K562 (cell line): ENCODE data around the gene UTP4. TPM values are rescaled to one million over a fixed set of nuclear protein-coding genes. Genes with fewer than 3 reads are reported as not detected.

Source experiments
- ATAC-seq: fragments of 200-7000 bp; cut with Tn5 transposase; 3 replicates; pipeline ENCODE4 v1.9.1; 2020; ENCODE audit warnings: moderate library complexity
- BruUV-seq: library from RNA; stranded (reverse); fragments of 400-500 nt; replicated peaks from 2 replicates; lab custom pipeline; 2021; lab: Mats Ljungman, UMichigan
- CTCF ChIA-PET: fragments of 300-600 bp; formaldehyde crosslinking; extraction: SDS; loops from one replicate; lab custom pipeline; 2021; ENCODE audit warnings: low intra/inter-chr PET ratio; lab: Yijun Ruan, JAX
- POLR2A ChIA-PET: fragments of 300-600, 350-650 bp; sonication (Branson Sonifier 250); formaldehyde crosslinking; extraction: SDS; loops from one replicate; lab custom pipeline; 2021; ENCODE audit warnings: antibody characterized with exemption, inconsistent platforms; lab: Yijun Ruan, JAX
- DNase-seq, 4 experiments: peaks; one replicate each; pipeline versions ENCODE4 v3.0.0 to v3.0.0-alpha.2; 2011 to 2018; ENCODE audit warnings: low spot score in 3 of 4, mixed read lengths in 3 of 4; ENCODE audit errors: extremely low read depth in 1 of 4
- FAIRE-seq: peaks from 2 replicates; lab custom pipeline; 2011; peaks lifted over from hg19 to GRCh38; lab: Jason Lieb, UNC
- H2AFZ ChIP-seq: 2 replicates; pipeline ENCODE4 v1.6.0; 2011; ENCODE audit warnings: low read depth, low read length, control low read depth, inconsistent platforms
- H3K27ac ChIP-seq: fragments of 200-600 bp; 3 replicates; pipeline ENCODE4 v1.8.0; 2011; ENCODE audit warnings: low read depth, mild to moderate bottlenecking, control low read depth, inconsistent platforms, low read length, moderate library complexity, mixed read lengths; ENCODE audit errors: extremely low read depth
- H3K27me3 ChIP-seq, 2 experiments: fragments of 300-600 bp in 1 of 2; 2 replicates in 1 of 2; 3 replicates in 1 of 2; pipeline versions ENCODE4 v1.6.0 to v1.8.0; 2011; ENCODE audit warnings: inconsistent platforms in 2 of 2, low read length in 2 of 2, mild to moderate bottlenecking in 1 of 2, mixed read lengths in 1 of 2, moderate library complexity in 1 of 2; ENCODE audit not compliant: control insufficient read depth in 2 of 2, insufficient read depth in 2 of 2
- H3K36me3 ChIP-seq: fragments of 300-600 bp; 3 replicates; pipeline ENCODE4 v1.8.0; 2011; ENCODE audit warnings: mild to moderate bottlenecking, low read length, inconsistent platforms; ENCODE audit not compliant: control insufficient read depth, insufficient read depth
- H3K4me1 ChIP-seq, 2 experiments: fragments of 200-600 bp in 1 of 2; replicated peaks in 1 of 2; 2 replicates in 1 of 2; 3 replicates in 1 of 2; pipeline versions ENCODE4 v1.5.1 to v1.8.0; 2011; ENCODE audit warnings: inconsistent platforms in 2 of 2, low read length in 2 of 2, mild to moderate bottlenecking in 1 of 2, mixed read lengths in 1 of 2, moderate library complexity in 1 of 2; ENCODE audit not compliant: control insufficient read depth in 2 of 2, insufficient read depth in 2 of 2
- H3K4me2 ChIP-seq: 2 replicates; pipeline ENCODE4 v1.6.1; 2011; ENCODE audit warnings: low read length, control low read depth, inconsistent platforms, mixed read lengths; ENCODE audit not compliant: insufficient read depth
- H3K4me3 ChIP-seq: fragments of 200-600 bp; sonication (generic), shearing (Covaris generic); 2 replicates; pipeline ENCODE4 v1.5.1; 2016; ENCODE audit warnings: control low read depth, inconsistent platforms
- H3K79me2 ChIP-seq: fragments of 200-600 bp; 3 replicates; pipeline ENCODE4 v1.8.0; 2011; ENCODE audit warnings: low read length, inconsistent platforms; ENCODE audit not compliant: control insufficient read depth, insufficient read depth
- H3K9ac ChIP-seq, 2 experiments: 2 replicates each; pipeline versions ENCODE4 v1.6.0 to v1.6.1; 2011; ENCODE audit warnings: low read depth in 2 of 2, low read length in 2 of 2, control low read depth in 1 of 2, inconsistent platforms in 1 of 2, mild to moderate bottlenecking in 1 of 2, mixed read lengths in 1 of 2; ENCODE audit not compliant: insufficient read depth in 1 of 2
- H3K9me1 ChIP-seq: one replicate; pipeline ENCODE4 v1.6.0; 2011; ENCODE audit warnings: inconsistent platforms, mild to moderate bottlenecking, low read length, moderate library complexity; ENCODE audit not compliant: control insufficient read depth, insufficient read depth
- H3K9me3 ChIP-seq: replicated peaks from 2 replicates; pipeline ENCODE4 v1.5.1; 2011; ENCODE audit warnings: low read depth, low read length, inconsistent platforms; ENCODE audit not compliant: control insufficient read depth, insufficient read depth
- H4K20me1 ChIP-seq: replicated peaks from 2 replicates; pipeline ENCODE4 v1.6.1; 2011; ENCODE audit warnings: low read length, inconsistent platforms, mixed read lengths; ENCODE audit not compliant: control insufficient read depth, insufficient read depth
- CBX1 ChIP-seq: sonication (generic); IDR thresholded peaks from 2 replicates; pipeline ENCODE4 v1.6.1; 2016; ENCODE audit warnings: antibody characterized with exemption, low read depth, mild to moderate bottlenecking
- HMG20B ChIP-seq: fragments of 250-450 bp; sonication (Bioruptor Pico); IDR thresholded peaks from 2 replicates; pipeline ENCODE4 v1.5.0; 2021; ENCODE audit warnings: mild to moderate bottlenecking
- IRF2 ChIP-seq: sonication (generic); formaldehyde crosslinking; IDR thresholded peaks from 2 replicates; pipeline ENCODE4 v1.8.1; 2022; ENCODE audit warnings: mild to moderate bottlenecking, missing genetic modification reagents
- KLF13 ChIP-seq: fragments of 450-650 bp; IDR thresholded peaks from 2 replicates; pipeline ENCODE4 v1.6.1; 2016; ENCODE audit warnings: missing genetic modification characterization, low read depth, mild to moderate bottlenecking, missing compliant biosample characterization, moderate library complexity, borderline replicate concordance
- PHF8 ChIP-seq: fragments of 200-600 bp; sonication (generic); IDR thresholded peaks from 2 replicates; pipeline ENCODE4 v1.6.1; 2012; ENCODE audit warnings: mixed run types, mild to moderate bottlenecking, inconsistent platforms, low read length, moderate library complexity, borderline replicate concordance
- TBL1XR1 ChIP-seq, 2 experiments: IDR thresholded peaks; 2 replicates each; pipeline ENCODE4 v1.6.1; 2012; ENCODE audit warnings: improper control_type of control experiment in 2 of 2, low read length in 2 of 2, mild to moderate bottlenecking in 1 of 2
- ZNF431 ChIP-seq: sonication (generic); formaldehyde crosslinking; IDR thresholded peaks from 2 replicates; pipeline ENCODE4 v1.8.0; 2022; ENCODE audit warnings: mild to moderate bottlenecking, missing genetic modification reagents
- WGBS: fragments of 100-300 bp; shearing (Covaris generic); methylation state at CpG from one replicate; pipeline ENCODE4 v1.1.6; 2016; ENCODE audit warnings: low coverage, mixed read lengths; ENCODE audit not compliant: insufficient coverage; ENCODE audit errors: missing lambda C conversion rate; 5-methylcytosine and 5-hydroxymethylcytosine counted together
- in situ Hi-C: fragments of 300-500 bp; cut with MboI; formaldehyde crosslinking; loops from 4 replicates; pipeline ENCODE4 v1.15.0; 2018; ENCODE audit warnings: inconsistent platforms, mixed read lengths
- intact Hi-C: fragments of 100-400 bp; cut with micrococcal nuclease; formaldehyde crosslinking; loops from 2 replicates; pipeline ENCODE4 v1.14.2; 2022
- polyA plus RNA-seq, 8 experiments: library from polyadenylated mRNA; depleted of rRNA in 4 of 8; stranded (reverse) in 5 of 8; unstranded in 3 of 8; fragments of >200 nt; fragmentation: Nextera tagmentation in 2 of 8; fragmentation: Illumina TruSeq in 1 of 8; extraction: Ambion mirVana in 2 of 8; extraction: Trizol in 1 of 8; gene quantifications; 2 replicates each; pipeline versions ENCODE4 v1.2.1 to v1.2.3, GENCODE V29; 2011 to 2014; ENCODE audit warnings: inconsistent platforms in 1 of 8, missing spikeins in 1 of 8
- total RNA-seq, 7 experiments: library from RNA; depleted of rRNA in 6 of 7; stranded (reverse); fragments of >200 nt in 6 of 7; fragmentation: Illumina TruSeq in 2 of 7; extraction: Trizol in 2 of 7; gene quantifications; 2 replicates each; pipeline versions ENCODE4 v1.2.1 to v1.2.3, GENCODE V29; 2011 to 2021; ENCODE audit warnings: low replicate concordance in 1 of 7
- TF ChIP-seq, protein P1 (sequence below): fragments of 250-450 bp; sonication (Bioruptor Pico); IDR thresholded peaks from 2 replicates; pipeline ENCODE4 v1.5.0; 2020; ENCODE audit warnings: mild to moderate bottlenecking, borderline replicate concordance
- TF ChIP-seq, protein P2 (sequence below): fragments of 250-450 bp; sonication (Bioruptor Pico); IDR thresholded peaks from 2 replicates; pipeline ENCODE4 v1.9.0; 2021; ENCODE audit warnings: mild to moderate bottlenecking, inconsistent platforms
- TF ChIP-seq, protein P3 (sequence below): sonication (generic); formaldehyde crosslinking; IDR thresholded peaks from 2 replicates; pipeline ENCODE4 v1.8.1; 2023; ENCODE audit warnings: mild to moderate bottlenecking, missing genetic modification reagents

UTP4 gene
- total and polyA plus RNA-seq, 9 of the 15 experiments (the other 6 are each of a cell fraction or from before 2014, with no cell fraction given), result 46.1 to 203 (median 145) TPM

DNA sequence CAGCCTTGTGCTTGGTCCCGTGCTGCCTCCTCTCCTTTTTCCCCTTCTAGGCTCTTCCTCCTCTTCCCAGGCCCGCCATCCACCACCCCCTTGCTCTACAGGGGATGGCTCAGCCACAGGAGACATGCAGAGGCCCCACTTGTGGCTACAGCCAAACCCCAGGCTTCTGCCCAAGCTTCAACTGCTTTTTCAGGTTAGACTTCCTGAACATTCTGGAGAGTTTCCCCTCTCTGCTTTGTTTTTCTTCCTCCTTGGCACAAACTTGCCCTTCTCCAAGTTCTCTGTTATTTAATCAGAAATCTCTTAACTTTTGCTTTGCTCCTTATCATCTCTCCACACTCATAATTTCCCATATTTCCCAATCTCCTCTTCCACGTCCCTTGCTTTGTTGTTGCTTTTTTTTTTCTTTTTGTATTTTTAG, 45.3 kb upstream of the UTP4 start:
- no peak for FAIRE-seq
- in situ Hi-C loops (no loop called here), intact Hi-C loops (no loop called here)
- DNase-seq, result no peak
- H2AFZ ChIP-seq, result no peak overlapping the region
- peaks cover 4% of the 10 kb centered on the region for H3K9me1 ChIP-seq
- ChIA-PET POLR2A (no interaction called here), CTCF (no interaction called here)
- H3K36me3 ChIP-seq, result no peaks in the 10 kb centered on the region
- ATAC-seq, result no peak
- no peak overlapping the region for H3K4me2 ChIP-seq
- BruUV-seq, result no TSS peak
- H3K9ac ChIP-seq, result no peak overlapping the region
- no peak overlapping the region for H3K4me3 ChIP-seq
- H4K20me1 ChIP-seq, result 0 out of 2 replicates have a peak, but pooled peaks cover 10% of the 10 kb centered on the region
- 31% methylated on average over 3 of the region's 3 CpGs for WGBS
- TF ChIP-seq ZNF431 (CRISPR knock-in tag) (no peak), CBX1 (no peak), HMG20B (no peak), PHF8 (no peak), KLF13 (tag) (no peak), IRF2 (no peak), TBL1XR1 (IDR thresholded peaks at IDR 0.05; ENCODE audit: low read length in 2 of 2) (no peak)
- TF ChIP-seq, protein P1, sequence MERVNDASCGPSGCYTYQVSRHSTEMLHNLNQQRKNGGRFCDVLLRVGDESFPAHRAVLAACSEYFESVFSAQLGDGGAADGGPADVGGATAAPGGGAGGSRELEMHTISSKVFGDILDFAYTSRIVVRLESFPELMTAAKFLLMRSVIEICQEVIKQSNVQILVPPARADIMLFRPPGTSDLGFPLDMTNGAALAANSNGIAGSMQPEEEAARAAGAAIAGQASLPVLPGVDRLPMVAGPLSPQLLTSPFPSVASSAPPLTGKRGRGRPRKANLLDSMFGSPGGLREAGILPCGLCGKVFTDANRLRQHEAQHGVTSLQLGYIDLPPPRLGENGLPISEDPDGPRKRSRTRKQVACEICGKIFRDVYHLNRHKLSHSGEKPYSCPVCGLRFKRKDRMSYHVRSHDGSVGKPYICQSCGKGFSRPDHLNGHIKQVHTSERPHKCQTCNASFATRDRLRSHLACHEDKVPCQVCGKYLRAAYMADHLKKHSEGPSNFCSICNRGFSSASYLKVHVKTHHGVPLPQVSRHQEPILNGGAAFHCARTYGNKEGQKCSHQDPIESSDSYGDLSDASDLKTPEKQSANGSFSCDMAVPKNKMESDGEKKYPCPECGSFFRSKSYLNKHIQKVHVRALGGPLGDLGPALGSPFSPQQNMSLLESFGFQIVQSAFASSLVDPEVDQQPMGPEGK (CRISPR knock-in tag), result no peak
- TF ChIP-seq, protein P2, sequence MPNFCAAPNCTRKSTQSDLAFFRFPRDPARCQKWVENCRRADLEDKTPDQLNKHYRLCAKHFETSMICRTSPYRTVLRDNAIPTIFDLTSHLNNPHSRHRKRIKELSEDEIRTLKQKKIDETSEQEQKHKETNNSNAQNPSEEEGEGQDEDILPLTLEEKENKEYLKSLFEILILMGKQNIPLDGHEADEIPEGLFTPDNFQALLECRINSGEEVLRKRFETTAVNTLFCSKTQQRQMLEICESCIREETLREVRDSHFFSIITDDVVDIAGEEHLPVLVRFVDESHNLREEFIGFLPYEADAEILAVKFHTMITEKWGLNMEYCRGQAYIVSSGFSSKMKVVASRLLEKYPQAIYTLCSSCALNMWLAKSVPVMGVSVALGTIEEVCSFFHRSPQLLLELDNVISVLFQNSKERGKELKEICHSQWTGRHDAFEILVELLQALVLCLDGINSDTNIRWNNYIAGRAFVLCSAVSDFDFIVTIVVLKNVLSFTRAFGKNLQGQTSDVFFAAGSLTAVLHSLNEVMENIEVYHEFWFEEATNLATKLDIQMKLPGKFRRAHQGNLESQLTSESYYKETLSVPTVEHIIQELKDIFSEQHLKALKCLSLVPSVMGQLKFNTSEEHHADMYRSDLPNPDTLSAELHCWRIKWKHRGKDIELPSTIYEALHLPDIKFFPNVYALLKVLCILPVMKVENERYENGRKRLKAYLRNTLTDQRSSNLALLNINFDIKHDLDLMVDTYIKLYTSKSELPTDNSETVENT, result no peak
- TF ChIP-seq, protein P3, sequence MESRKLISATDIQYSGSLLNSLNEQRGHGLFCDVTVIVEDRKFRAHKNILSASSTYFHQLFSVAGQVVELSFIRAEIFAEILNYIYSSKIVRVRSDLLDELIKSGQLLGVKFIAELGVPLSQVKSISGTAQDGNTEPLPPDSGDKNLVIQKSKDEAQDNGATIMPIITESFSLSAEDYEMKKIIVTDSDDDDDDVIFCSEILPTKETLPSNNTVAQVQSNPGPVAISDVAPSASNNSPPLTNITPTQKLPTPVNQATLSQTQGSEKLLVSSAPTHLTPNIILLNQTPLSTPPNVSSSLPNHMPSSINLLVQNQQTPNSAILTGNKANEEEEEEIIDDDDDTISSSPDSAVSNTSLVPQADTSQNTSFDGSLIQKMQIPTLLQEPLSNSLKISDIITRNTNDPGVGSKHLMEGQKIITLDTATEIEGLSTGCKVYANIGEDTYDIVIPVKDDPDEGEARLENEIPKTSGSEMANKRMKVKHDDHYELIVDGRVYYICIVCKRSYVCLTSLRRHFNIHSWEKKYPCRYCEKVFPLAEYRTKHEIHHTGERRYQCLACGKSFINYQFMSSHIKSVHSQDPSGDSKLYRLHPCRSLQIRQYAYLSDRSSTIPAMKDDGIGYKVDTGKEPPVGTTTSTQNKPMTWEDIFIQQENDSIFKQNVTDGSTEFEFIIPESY, result no peak
- TF ChIP-seq, all 486 proteins: peak for 0
- Histone ChIP-seq H3K9me3 (no peaks in the 10 kb centered on the region), H3K27me3 (peaks cover 10 to 21% of the 10 kb centered on the region in 2 experiments), H3K27ac (no peak overlapping the region), H3K79me2 (no peaks in the 10 kb centered on the region), H3K4me1 (peaks cover 11 to 13% of the 10 kb centered on the region in 2 experiments)
